GM18508 (cell line): Measurements from ENCODE around the gene TMEM270.
A peak's percentile ranks its signal among the peaks of the same experiment; 100 is the strongest.
"Not testable (repeated sequence)": the region's sequence is repeated elsewhere in the genome, so short reads cannot be mapped to it uniquely, and the experiment has no call there.

Experiments
- ATAC-seq: cut with Tn5 transposase; IDR thresholded peaks from one replicate; pipeline ENCODE4 v1.9.1; 2021; ENCODE audit warnings: moderate number of reproducible peaks; ENCODE audit not compliant: insufficient read depth, unreplicated experiment

The TMEM270 gene

GRCh38 chr7:73831834-73832651 is 28.9 kb upstream of the TMEM270 start:
- no peak for ATAC-seq

GRCh38 chr7:73832806-73833205 is 28.2 kb upstream of the TMEM270 start:
- ATAC-seq, result no peak

GRCh38 chr7:73833251-73833919 is 27.6 kb upstream of the TMEM270 start:
- ATAC-seq, result no peak

GRCh38 chr7:73834626-73835191 is 26.2 kb upstream of the TMEM270 start:
- no peak for ATAC-seq

- not testable (repeated sequence) for ATAC-seq
These were observed 23.8 kb upstream of the TMEM270 start for GRCh38 chr7:73837167-73837566.

GRCh38 chr7:73838642-73839041 is 22.3 kb upstream of the TMEM270 start:
- ATAC-seq, result no peak

- no peak for ATAC-seq
These were observed 21.7 kb upstream of the TMEM270 start for GRCh38 chr7:73839290-73839689.

GRCh38 chr7:73839743-73840714 is 20.9 kb upstream of the TMEM270 start:
- no peak for ATAC-seq

- no peak for ATAC-seq
These were observed 20.1 kb upstream of the TMEM270 start for GRCh38 chr7:73840715-73841379.

GRCh38 chr7:73841689-73842066 is 19.3 kb upstream of the TMEM270 start:
- ATAC-seq, result no peak

- ATAC-seq, result peak; percentile 61
These were observed 18.6 kb upstream of the TMEM270 start, which contains the start of gene METTL27 for GRCh38 chr7:73842067-73842976. METTL27 (minus strand) TSS chr7:73842516; CDS start chr7:73842140, 376 bp downstream.

- ATAC-seq, result no peak
These were observed 16.8 kb upstream of the TMEM270 start for GRCh38 chr7:73844131-73844547.

GRCh38 chr7:73844848-73845460 is 16.0 kb upstream of the TMEM270 start:
- ATAC-seq, result no peak

GRCh38 chr7:73845701-73846195 is 15.2 kb upstream of the TMEM270 start:
- ATAC-seq, result not testable (repeated sequence)

GRCh38 chr7:73847941-73848723 is 12.8 kb upstream of the TMEM270 start:
- ATAC-seq, result no peak

GRCh38 chr7:73850781-73851207 is 10.2 kb upstream of the TMEM270 start:
- no peak for ATAC-seq
